Effector memory CD8-positive, alpha-beta T cell (primary cell): Measurements from ENCODE around the gene B4GALT3.

Experiments
- ATAC-seq: fragments of 150-1000 bp; cut with Tn5 transposase; replicated peaks from 2 replicates; pipeline ENCODE4 v1.10.0; 2021; ENCODE audit warnings: mild to moderate bottlenecking, moderate library complexity
- DNase-seq, 3 experiments: peaks; one replicate each; pipeline ENCODE4 v3.0.0; 2021
- H3K27ac Mint-ChIP-seq, 2 donors: one replicate each; pipeline ENCODE4 v1.8.0; 2022; ENCODE audit warnings: mild to moderate bottlenecking in 2 of 2, mixed read lengths in 2 of 2, moderate library complexity in 2 of 2
- H3K27me3 Mint-ChIP-seq, 2 donors: one replicate each; pipeline ENCODE4 v1.8.0; 2022; ENCODE audit warnings: mixed read lengths in 2 of 2
- H3K36me3 Mint-ChIP-seq: one replicate; pipeline ENCODE4 v1.8.0; 2022; ENCODE audit warnings: mild to moderate bottlenecking, moderate library complexity, mixed read lengths; ENCODE audit not compliant: insufficient read depth
- H3K4me1 Mint-ChIP-seq, 2 donors: one replicate each; pipeline ENCODE4 v1.8.0; 2022; ENCODE audit warnings: low read depth in 2 of 2, mixed read lengths in 2 of 2
- H3K4me3 Mint-ChIP-seq, 2 donors: one replicate each; pipeline ENCODE4 v1.8.0; 2022; ENCODE audit warnings: mild to moderate bottlenecking in 2 of 2, mixed read lengths in 2 of 2, moderate library complexity in 2 of 2
- H3K9me3 Mint-ChIP-seq, 2 donors: one replicate each; pipeline ENCODE4 v1.8.0; 2022; ENCODE audit warnings: mixed read lengths in 2 of 2

B4GALT3 gene

DNA sequence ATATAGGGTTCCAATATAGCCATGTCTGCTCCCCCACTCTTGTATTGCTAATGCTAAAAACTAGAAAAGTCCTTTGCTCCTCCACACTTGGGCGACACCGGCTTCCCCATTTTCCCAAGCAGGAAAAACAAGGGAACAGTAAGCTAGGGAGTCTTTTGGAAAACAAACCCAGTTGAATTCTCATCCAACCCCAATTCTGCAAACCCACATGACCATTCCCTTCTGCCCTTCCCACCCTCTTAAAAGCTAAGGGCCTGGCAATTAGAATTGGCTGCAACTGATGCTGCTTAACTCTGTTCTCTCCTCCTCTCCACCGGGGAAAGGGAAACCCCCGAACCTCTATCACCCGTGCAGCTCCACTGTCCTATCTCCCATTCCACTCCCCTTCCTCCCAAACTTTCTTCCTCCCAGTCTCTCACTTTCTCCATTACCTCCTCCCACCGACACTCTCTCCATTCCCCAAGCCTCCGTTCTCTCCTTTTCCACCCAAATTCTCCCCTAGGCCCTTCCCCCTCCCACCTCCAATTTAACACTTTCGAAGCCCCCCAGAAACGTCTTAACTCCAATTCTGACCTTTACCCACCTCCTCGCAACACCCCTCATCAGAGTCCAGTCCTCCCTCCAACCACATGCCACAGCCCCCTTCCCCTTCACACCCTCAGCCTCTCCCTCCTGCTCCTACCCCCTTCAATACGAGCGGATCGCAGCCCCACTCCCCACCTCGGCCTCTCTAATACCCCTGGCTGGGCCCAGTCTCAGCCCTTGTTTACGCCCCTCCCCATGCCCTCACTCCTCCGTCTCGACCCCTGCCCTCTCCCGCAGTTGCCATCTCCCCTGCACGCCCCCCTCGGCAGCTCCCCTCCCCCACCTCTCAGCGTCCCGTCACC, 45.5 kb downstream of the B4GALT3 start:
- H3K4me1 Mint-ChIP-seq: peaks cover 24 to 48% of the 10 kb centered on the region in 2 donors

DNA sequence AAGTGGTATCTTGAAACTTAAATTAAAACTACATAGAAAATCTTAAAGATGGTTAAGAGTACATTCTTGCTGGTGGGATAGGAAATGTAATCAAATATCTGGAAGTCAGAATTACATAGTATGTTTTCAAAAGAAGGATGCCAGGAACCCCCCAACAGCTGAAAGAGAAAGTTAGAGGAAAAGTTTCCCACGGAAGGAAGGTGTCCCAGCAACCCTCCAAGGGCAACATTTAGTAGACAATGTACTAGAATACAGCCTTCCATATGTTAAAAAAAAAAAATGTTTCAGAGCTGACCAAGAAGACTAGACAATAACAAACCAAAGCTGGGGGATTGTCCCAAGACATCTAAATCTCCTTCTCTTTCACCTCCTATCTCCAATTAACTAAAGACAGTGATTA, 47.0 kb downstream of the B4GALT3 start:
- Mint-ChIP-seq H3K27me3 (no peaks in the 10 kb centered on the region), H3K4me1 (peaks cover 31 to 55% of the 10 kb centered on the region in 2 donors), H3K36me3 (peaks cover 35% of the 10 kb centered on the region), H3K4me3 (peak overlapping the region in 1 of 2 donors; percentile 11), H3K27ac (peak overlapping the region in 1 of 2 donors; percentile 2), H3K9me3 (no peaks in the 10 kb centered on the region)
- DNase-seq: no peak
- ATAC-seq: no peak

More for the DNA sequence above, 45.5 kb downstream of the B4GALT3 start:
- peak in 1 of 3 experiments; percentile 26 for DNase-seq
- peak; percentile 1 for ATAC-seq
- Mint-ChIP-seq H3K4me3 (no peak overlapping the region), H3K27ac (no peak overlapping the region), H3K27me3 (no peaks in the 10 kb centered on the region), H3K9me3 (no peaks in the 10 kb centered on the region), H3K36me3 (peaks cover 26% of the 10 kb centered on the region)

DNA sequence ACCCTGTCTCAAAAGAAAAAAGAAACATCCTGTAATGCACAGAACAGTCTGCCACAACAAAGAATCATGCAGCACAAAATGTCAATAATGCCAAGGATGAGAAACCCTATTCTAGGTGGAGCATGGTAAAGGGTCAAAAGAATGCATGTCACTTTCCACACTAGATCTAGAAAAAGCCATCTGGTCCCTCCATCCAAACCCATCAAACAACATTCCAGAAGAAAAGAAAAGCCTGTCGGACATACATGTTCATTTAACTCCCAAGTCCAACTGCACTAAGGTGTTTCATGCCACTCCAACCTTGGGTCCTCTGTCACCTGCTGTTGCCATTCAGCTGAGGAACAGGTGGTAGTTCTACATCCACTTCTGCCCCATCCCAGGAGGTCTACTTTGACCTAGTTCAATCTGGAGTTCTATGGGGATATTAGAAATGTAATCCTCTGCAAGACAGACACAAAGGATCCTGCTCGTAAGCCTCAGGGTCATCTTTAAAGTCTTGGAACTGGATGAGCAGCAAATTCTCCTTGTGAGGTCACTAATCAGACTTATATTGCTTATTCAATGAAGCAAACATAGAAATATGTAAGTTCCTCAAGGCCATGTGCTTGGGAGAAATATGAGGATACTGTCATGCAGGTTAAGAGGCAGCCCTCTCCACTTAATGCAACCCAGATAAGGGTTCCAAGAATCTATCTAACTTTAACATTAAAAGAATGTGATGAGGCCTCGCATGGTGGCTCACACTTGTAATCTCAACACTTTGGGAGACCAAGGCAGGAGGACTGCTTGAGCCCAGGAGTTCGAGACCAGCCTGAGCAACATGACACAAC, 48.5 kb downstream of the B4GALT3 start:
- ATAC-seq (no peak), DNase-seq (no peak)
- peaks cover 31 to 51% of the 10 kb centered on the region in 2 donors for H3K4me1 Mint-ChIP-seq
- no peak overlapping the region for H3K4me3 Mint-ChIP-seq
- H3K27me3 Mint-ChIP-seq: no peaks in the 10 kb centered on the region
- H3K36me3 Mint-ChIP-seq: peaks cover 43% of the 10 kb centered on the region
- H3K9me3 Mint-ChIP-seq: no peaks in the 10 kb centered on the region
- H3K27ac Mint-ChIP-seq: peak overlapping the region in 1 of 2 donors; percentile 50

DNA sequence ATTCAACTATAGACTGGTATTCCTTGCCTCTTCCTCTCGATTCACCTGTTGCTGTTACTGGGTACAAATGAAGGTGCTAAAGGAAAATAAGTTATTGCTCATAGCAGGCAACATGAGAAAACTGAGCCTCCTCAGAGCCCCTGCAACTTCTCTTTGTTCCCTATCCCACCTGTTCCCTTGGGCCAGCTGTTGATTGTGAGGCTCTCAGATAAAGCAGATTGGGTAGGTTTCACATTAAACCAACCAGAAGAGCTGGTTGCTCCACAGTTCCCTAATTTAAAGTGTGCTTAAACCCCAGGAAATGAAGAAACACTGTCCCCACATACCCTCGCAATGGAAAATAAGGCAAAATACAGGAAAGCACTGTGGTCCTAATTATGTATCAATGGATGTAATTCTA, 49.7 kb downstream of the B4GALT3 start:
- H3K27ac Mint-ChIP-seq: peak overlapping the region; percentile 31 to 56
- H3K36me3 Mint-ChIP-seq: peaks cover 55% of the 10 kb centered on the region
- H3K27me3 Mint-ChIP-seq: no peaks in the 10 kb centered on the region
- no peaks in the 10 kb centered on the region for H3K9me3 Mint-ChIP-seq
- H3K4me3 Mint-ChIP-seq: no peak overlapping the region
- ATAC-seq: no peak
- DNase-seq: no peak
- H3K4me1 Mint-ChIP-seq: peaks cover 31 to 56% of the 10 kb centered on the region in 2 donors

DNA sequence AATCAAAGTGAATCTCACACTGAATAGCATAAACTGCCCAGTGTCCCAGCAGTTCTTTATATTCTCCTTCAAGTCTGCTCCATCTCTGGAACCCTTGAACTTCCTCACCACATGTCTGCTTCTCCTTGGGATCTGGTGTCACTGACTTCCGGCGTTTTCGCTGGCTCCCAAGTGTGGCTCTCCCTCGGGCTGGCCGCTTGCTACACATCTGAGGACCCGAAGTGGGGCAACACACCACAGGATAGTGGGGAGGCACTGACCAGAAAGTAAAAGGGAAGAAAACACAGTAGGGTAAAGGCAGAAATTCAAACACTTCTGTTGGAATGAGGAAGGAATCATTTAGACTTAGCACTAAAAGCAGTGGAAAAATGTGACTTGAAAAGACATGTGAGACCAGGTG, 54.3 kb downstream of the B4GALT3 start:
- Mint-ChIP-seq H3K27ac (peak overlapping the region in 1 of 2 donors; percentile 46), H3K27me3 (no peaks in the 10 kb centered on the region), H3K4me3 (no peak overlapping the region), H3K9me3 (no peaks in the 10 kb centered on the region), H3K4me1 (peaks cover 31 to 43% of the 10 kb centered on the region in 2 donors), H3K36me3 (peaks cover 66% of the 10 kb centered on the region)
- DNase-seq (no peak), ATAC-seq (no peak)

DNA sequence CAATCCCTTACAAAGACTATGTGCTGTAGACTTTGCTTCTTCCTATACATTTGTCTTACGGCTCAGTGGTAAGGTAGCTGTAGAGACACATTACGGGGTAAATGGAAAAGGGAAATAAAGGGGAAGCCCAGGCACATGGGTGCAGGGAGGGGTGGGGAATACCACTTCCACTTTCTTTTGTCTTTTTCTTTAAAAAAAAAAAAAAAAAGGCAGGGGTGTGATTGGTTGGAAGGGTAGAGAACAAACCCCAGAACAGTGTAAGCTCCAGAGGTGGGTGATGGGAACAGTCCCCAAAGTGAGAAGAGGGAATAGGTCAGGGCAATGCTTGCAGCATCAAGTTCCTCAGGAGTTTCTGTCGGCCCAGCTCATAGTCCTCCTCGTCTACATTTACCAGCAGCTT, 55.5 kb downstream of the B4GALT3 start:
- ATAC-seq: no peak
- Mint-ChIP-seq H3K4me1 (peaks cover 30 to 36% of the 10 kb centered on the region in 2 donors), H3K9me3 (no peaks in the 10 kb centered on the region), H3K27me3 (no peaks in the 10 kb centered on the region), H3K4me3 (no peak overlapping the region), H3K27ac (peak overlapping the region in 1 of 2 donors; percentile 44), H3K36me3 (peaks cover 64% of the 10 kb centered on the region)
- no peak for DNase-seq
